SU-DHL-6 (cell line): ENCODE measurements around the gene ROBO2.

Experiments
- EZH2phosphoT487 ChIP-seq: fragments of 200-600 bp; sonication (generic), shearing (Covaris generic); conservative IDR thresholded peaks from 2 replicates; pipeline ENCODE4 v1.6.1; 2018; ENCODE audit warnings: mild to moderate bottlenecking, antibody characterized with exemption, low read length, moderate library complexity, mixed read lengths
- TF ChIP-seq, protein P1 (sequence below): fragments of 200-600 bp; sonication (generic); IDR thresholded peaks from one replicate; pipeline ENCODE4 v1.5.1; 2017; ENCODE audit warnings: antibody characterized with exemption, mild to moderate bottlenecking, low read length, moderate library complexity; ENCODE audit not compliant: insufficient read depth, poor library complexity, severe bottlenecking

GRCh38 chr3:77139624-77140023, 99.7 kb downstream of the ROBO2 start:
- TF ChIP-seq, protein P1, sequence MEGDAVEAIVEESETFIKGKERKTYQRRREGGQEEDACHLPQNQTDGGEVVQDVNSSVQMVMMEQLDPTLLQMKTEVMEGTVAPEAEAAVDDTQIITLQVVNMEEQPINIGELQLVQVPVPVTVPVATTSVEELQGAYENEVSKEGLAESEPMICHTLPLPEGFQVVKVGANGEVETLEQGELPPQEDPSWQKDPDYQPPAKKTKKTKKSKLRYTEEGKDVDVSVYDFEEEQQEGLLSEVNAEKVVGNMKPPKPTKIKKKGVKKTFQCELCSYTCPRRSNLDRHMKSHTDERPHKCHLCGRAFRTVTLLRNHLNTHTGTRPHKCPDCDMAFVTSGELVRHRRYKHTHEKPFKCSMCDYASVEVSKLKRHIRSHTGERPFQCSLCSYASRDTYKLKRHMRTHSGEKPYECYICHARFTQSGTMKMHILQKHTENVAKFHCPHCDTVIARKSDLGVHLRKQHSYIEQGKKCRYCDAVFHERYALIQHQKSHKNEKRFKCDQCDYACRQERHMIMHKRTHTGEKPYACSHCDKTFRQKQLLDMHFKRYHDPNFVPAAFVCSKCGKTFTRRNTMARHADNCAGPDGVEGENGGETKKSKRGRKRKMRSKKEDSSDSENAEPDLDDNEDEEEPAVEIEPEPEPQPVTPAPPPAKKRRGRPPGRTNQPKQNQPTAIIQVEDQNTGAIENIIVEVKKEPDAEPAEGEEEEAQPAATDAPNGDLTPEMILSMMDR, result no peak
- no peak for TF ChIP-seq EZH2phosphoT487
